Gastroesophageal sphincter (tissue), 3 donors: ENCODE data around the gene CPSF3.

Experiments used
- CTCF ChIP-seq, 4 experiments: fragments of 200-600 bp in 2 of 4; fragments of 450-650 bp in 2 of 4; sonication (generic) in 1 of 4; IDR thresholded peaks; one replicate each; pipeline ENCODE4 v1.5.1; 2017 to 2019; ENCODE audit warnings: antibody characterized with exemption in 4 of 4, mild to moderate bottlenecking in 2 of 4, moderate library complexity in 2 of 4
- EP300 ChIP-seq: sonication (generic); formaldehyde crosslinking; IDR thresholded peaks from one replicate; pipeline ENCODE4 v1.6.1; 2017; ENCODE audit warnings: antibody characterized with exemption, mild to moderate bottlenecking

GRCh38 chr2:9408641-9409151 is 14.8 kb upstream of the CPSF3 start:
- TF ChIP-seq CTCF (IDR thresholded peaks at IDR 0.05) (no peak), EP300 (no peak)
